Uterus (tissue), 2 donors: Measurements from ENCODE around the gene SETDB2.

ENCODE experiments used
- CTCF ChIP-seq, 4 experiments: fragments of 200-600 bp in 2 of 4; fragments of 450-650 bp in 2 of 4; sonication (generic) in 2 of 4; IDR thresholded peaks; one replicate each; pipeline ENCODE4 v1.5.1; 2016 to 2019; ENCODE audit warnings: antibody characterized with exemption in 4 of 4, mild to moderate bottlenecking in 2 of 4, moderate library complexity in 1 of 4
- POLR2A ChIP-seq, 2 donors: fragments of 450-650 bp; IDR thresholded peaks; one replicate each; pipeline ENCODE4 v1.6.1; 2016; ENCODE audit warnings: antibody characterized with exemption in 2 of 2, mild to moderate bottlenecking in 1 of 2, moderate library complexity in 1 of 2

DNA sequence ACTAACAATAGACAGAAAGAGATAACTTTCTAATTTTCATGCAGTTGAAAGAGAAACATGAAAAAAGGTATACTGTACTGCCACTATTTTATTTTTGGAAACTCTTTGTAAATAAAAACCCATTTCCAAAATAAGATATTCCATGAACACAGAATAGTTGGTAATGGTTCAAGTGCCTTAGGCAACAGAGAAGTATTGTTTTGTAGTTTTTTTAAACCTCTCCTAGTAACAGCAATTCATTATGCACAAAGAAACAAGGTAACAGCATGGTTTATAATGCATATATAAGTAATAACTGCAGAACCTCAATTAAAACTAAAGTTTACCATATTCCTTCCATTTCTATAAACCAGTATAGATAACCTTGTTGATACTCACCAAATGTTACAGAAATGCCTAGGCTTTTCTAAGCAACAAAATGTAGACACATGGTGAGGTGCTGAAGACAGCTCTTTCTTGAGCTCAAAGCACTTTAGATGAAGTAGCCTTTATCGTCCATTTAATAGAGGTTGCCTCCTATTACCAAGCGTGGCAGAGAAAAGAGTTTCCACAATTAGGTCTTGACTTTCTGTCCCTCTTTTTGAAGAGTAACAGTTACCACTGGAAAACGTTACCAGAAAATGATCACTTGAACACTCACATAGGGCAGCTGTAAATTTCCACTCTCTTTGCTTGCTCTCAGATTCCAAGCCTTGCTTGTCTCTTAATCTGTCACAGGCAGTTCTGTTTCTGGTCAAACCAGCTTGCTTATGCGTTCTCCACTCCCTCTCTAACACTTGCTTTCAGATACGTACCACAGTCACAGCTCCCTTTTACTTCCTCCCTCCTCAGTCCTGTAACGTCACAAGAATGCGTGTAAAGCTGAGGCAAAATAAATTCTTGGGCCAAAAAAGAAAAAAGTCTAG, 43.1 kb upstream of the SETDB2 start:
- TF ChIP-seq CTCF (IDR thresholded peaks at IDR 0.05), result no peak
- peak in 1 of 2 donors; percentile 44 for TF ChIP-seq POLR2A (IDR thresholded peaks at IDR 0.05)
